Measurements from ENCODE around the gene OR52E6. TPM values are rescaled to one million over a fixed set of nuclear protein-coding genes. Genes with fewer than 3 reads are reported as not detected.

The OR52E6 gene
- total and polyA plus RNA-seq, 10 donors, result not detected

DNA sequence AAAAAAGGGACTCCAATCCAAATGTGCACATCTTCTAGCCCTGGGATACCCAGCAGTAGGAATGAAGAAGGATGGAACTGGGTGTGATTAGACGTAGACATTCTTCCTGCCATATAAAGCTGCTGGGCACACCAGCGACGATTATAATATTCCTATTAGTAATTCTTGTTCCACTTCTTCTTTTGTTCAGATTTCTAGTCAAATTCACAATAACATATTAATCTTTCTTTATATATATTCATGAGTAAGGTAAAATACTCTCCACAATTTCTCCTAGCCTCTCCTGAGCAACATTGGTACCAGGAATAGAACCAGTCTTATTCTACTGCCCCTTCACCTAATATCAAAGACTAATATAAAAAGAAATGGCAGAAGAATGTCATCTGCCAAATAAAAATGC, 15.9 kb upstream of the OR52E6 start, which contains the start of gene OR52E8:
Gene OR52E8 (minus strand): TSS at position 101 of the 400 bp plus-strand sequence. CDS start 0 bp downstream, at position 101.
- no peaks in the 10 kb centered on the region for H3K4me1 ChIP-seq
- H3K4me3 ChIP-seq, result no peak within 1 kb of the TSS
- no peaks in the 10 kb centered on the region for H3K27me3 ChIP-seq (replicated peaks in 1 of 7)
- no peaks in the 10 kb centered on the region for H3K36me3 ChIP-seq
- H3K27ac ChIP-seq, result no peak within 1 kb of the TSS
- WGBS, 5 donors, result 91 to 98% (median 93%) methylated on average over 3 of the region's 3 CpGs
- no peak for DNase-seq
- intact Hi-C loops (cut with DNase I; ENCODE audit: low total_unique reads), result no loop called here
- TF ChIP-seq POLR2AphosphoS5 (IDR thresholded peaks at IDR 0.05), result no peak
- no peak for TF ChIP-seq POLR2A (IDR thresholded peaks at IDR 0.05)
- TF ChIP-seq, protein P1, sequence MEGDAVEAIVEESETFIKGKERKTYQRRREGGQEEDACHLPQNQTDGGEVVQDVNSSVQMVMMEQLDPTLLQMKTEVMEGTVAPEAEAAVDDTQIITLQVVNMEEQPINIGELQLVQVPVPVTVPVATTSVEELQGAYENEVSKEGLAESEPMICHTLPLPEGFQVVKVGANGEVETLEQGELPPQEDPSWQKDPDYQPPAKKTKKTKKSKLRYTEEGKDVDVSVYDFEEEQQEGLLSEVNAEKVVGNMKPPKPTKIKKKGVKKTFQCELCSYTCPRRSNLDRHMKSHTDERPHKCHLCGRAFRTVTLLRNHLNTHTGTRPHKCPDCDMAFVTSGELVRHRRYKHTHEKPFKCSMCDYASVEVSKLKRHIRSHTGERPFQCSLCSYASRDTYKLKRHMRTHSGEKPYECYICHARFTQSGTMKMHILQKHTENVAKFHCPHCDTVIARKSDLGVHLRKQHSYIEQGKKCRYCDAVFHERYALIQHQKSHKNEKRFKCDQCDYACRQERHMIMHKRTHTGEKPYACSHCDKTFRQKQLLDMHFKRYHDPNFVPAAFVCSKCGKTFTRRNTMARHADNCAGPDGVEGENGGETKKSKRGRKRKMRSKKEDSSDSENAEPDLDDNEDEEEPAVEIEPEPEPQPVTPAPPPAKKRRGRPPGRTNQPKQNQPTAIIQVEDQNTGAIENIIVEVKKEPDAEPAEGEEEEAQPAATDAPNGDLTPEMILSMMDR (IDR thresholded peaks at IDR 0.05 in 8 of 11, conservative IDR thresholded peaks at IDR 0.05 in 3 of 11), result no peak
- H3K9me3 ChIP-seq, result peaks cover 0 to 9% (median 2%) of the 10 kb centered on the region in 8 donors

DNA sequence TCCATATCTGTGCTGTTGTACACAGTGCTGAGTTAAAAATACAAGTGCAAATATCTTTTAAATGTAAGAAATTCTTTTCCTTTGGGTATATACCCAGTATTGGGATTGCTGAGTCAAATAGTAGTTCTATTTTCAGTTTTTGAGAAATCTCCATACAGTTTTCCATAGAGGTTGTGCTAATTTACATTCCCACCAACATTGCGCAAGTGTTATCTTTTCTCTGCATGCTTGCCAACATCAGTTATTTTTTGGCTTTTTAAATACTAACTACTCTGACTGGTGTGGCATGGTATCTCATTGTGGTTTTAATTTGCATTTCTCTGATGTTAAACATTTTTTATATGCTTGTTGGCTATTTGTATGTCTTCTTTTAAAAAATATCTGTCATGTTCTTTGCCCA, 9.3 kb upstream of the OR52E6 start:
- no peaks in the 10 kb centered on the region for H3K36me3 ChIP-seq
- 88 to 98% (median 97%) methylated on average over 1 of the region's 1 CpG for WGBS, 5 donors
- H3K4me3 ChIP-seq, result no peak overlapping the region
- H3K27ac ChIP-seq, result no peak overlapping the region
- no peak for DNase-seq
- peaks cover 0 to 12% (median 4%) of the 10 kb centered on the region in 8 donors for H3K9me3 ChIP-seq
- intact Hi-C loops (cut with DNase I; ENCODE audit: low total_unique reads), result no loop called here
- H3K27me3 ChIP-seq (replicated peaks in 1 of 7), result no peaks in the 10 kb centered on the region
- no peak for TF ChIP-seq POLR2AphosphoS5 (IDR thresholded peaks at IDR 0.05)
- TF ChIP-seq POLR2A (IDR thresholded peaks at IDR 0.05), result no peak
- TF ChIP-seq, protein P1 (IDR thresholded peaks at IDR 0.05 in 8 of 11, conservative IDR thresholded peaks at IDR 0.05 in 3 of 11), result no peak
- H3K4me1 ChIP-seq, result no peaks in the 10 kb centered on the region

DNA sequence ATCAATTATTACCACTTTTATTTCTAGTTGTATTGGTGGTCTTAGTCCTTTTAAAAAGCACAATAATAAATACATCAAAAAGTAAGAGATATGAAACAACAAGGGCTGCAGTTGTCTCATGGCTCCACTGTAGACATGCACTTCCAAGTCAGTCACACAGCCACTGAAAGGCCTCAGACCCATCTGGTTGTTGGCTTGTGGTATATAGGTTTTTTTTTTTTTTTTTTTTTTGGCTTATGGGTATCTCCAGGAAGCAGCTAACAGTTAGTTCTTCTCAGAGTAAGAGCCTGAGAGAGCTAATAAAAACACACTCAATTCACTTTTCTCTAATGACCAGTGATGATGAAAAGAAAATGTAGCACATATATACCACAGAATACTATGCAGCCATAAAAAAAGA, 6.0 kb upstream of the OR52E6 start:
- H3K4me3 ChIP-seq, result no peak overlapping the region
- TF ChIP-seq, protein P1 (IDR thresholded peaks at IDR 0.05 in 8 of 11, conservative IDR thresholded peaks at IDR 0.05 in 3 of 11), result no peak
- TF ChIP-seq POLR2A (IDR thresholded peaks at IDR 0.05) (no peak), POLR2AphosphoS5 (IDR thresholded peaks at IDR 0.05) (no peak)
- H3K27me3 ChIP-seq (replicated peaks in 1 of 7), result no peaks in the 10 kb centered on the region
- intact Hi-C loops (cut with DNase I; ENCODE audit: low total_unique reads), result no loop called here
- no peak for DNase-seq
- peaks cover 0 to 5% (median 0%) of the 10 kb centered on the region in 8 donors for H3K9me3 ChIP-seq
- no peaks in the 10 kb centered on the region for H3K4me1 ChIP-seq
- no peak overlapping the region for H3K27ac ChIP-seq
- no peaks in the 10 kb centered on the region for H3K36me3 ChIP-seq

DNA sequence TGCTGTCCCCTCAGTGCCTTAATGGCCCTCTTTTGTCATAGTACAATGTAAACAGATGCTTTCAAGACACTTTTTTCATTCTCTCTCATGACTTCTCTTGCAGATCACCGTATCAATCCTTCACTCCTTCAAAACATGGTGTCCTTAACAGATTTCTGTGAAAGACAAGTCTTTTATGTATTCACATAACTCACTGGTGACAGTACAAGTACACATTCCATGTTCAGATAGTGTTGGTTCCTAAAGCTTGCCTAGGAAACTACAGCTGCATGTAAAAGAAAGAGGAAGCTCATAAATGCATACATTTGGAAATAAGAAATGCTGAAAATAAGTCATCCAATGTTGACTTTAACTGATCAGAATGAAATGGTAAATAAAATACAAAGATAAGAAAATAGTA, 5.0 kb upstream of the OR52E6 start:
- Histone ChIP-seq H3K4me1 (no peaks in the 10 kb centered on the region), H3K4me3 (no peak overlapping the region), H3K27me3 (replicated peaks in 1 of 7) (no peaks in the 10 kb centered on the region), H3K27ac (no peak overlapping the region), H3K36me3 (no peaks in the 10 kb centered on the region), H3K9me3 (peaks cover 0 to 1% (median 0%) of the 10 kb centered on the region in 8 donors)
- TF ChIP-seq POLR2AphosphoS5 (IDR thresholded peaks at IDR 0.05) (no peak), POLR2A (IDR thresholded peaks at IDR 0.05) (no peak)
- TF ChIP-seq, protein P1 (IDR thresholded peaks at IDR 0.05 in 8 of 11, conservative IDR thresholded peaks at IDR 0.05 in 3 of 11), result no peak
- 20 to 39% (median 31%) methylated on average over 1 of the region's 1 CpG for WGBS, 5 donors
- intact Hi-C loops (cut with DNase I; ENCODE audit: low total_unique reads), result no loop called here
- no peak for DNase-seq

Measured in spleen (tissue), 11 donors.